ENCODE data around the gene PPP2R2B.

PPP2R2B gene

DNA sequence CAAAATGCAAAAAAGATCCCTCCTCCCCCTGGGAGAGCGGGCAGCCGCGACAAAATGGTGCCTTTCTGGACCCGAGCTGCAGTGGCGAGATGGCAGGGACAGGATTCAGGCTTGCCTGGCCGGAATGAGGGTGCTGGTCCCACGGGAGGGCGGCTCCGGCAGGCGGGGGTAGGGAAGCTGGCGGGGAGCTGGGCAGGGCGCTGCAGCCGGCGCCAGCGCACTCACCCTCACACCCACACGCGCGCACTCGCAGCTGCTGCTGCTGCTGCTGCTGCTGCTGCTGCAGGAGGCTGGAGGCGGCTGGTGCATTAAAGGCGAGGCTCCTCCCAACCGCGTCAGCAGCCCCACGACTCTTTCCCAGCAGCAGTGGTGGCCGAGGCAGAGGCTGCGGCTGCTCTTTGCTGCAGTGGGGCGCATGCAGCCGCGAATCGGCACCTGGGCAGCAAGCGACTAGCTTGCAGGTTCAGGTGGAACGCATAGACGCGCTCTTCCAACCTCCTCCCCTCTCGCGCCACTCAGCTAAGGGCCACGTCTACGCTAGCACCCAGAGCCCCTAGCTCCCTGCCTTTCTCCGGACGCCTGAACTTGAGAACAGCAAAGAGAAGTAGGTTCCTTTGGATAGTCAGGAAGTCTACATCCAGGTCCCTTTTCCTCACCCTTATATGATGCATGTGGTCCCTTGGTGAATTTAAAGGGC, at the start of gene PPP2R2B:
Gene PPP2R2B, minus strand, starts transcription at position 282 of the 697 bp plus-strand sequence.
- peak; percentile 63 for DNase-seq

DNA sequence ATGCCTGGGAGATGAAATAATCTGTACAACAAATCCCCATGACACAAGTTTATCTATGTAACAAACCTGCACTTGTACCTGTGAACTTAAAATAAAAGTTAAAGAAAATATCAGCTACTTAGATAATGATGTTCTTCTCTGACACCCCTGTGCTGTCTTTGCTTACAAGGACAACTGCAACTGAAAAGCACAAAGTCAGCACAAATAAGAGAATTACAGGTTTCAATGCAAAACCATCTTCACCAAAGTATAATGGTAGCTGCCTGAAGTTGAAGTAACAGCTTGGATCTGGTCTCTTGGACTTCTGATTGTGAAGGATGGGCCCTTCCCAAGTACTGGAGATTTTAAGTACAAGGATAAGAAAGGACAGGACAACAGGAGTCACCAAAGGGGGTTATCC, 45.6 kb upstream of the PPP2R2B start:
- no peak for DNase-seq

DNA sequence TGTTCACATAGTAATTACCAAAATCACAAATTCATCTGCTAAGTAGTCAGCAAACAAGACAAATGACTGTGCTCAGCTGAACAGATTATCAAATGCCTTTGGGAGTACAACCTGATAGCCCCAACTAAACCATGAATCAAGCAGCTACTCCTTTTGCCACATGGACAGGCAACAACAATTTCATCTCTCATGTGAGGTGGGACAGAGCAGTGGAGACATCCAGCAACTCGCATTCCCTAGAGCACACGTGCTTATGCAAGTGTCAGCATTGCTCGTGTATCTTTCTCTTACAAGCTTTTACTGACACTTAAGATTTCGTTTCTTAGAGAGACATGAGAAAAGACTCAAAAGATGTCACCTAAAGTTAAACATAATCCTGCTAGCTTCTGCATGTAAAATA, 42.7 kb upstream of the PPP2R2B start:
- no peak for DNase-seq

DNA sequence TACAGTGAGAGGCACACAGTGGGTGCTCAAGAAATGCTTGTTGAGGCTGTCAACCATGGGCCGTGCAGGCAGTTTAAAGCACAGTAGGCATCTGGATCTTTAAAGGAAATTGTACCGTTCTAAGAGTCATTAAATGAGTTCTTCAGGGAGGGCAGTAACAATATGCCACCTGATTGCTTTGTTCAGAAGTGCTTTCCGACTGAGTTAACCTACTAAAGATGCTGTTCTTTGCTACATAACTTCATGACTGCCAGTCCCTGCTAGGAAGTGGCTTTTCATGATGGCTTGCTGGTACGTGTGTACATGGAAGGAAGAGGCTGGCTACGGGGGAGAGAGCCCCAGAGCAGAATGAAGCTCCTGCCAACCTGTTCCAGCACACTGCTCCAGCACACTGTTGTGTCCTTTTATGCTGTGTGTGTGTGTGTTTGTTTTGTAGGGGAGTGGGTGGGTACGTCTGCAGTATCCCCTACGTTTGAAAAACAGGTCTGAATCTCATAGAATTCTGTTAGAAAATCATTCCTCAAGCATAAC, 41.9 kb upstream of the PPP2R2B start:
- DNase-seq = no peak

DNA sequence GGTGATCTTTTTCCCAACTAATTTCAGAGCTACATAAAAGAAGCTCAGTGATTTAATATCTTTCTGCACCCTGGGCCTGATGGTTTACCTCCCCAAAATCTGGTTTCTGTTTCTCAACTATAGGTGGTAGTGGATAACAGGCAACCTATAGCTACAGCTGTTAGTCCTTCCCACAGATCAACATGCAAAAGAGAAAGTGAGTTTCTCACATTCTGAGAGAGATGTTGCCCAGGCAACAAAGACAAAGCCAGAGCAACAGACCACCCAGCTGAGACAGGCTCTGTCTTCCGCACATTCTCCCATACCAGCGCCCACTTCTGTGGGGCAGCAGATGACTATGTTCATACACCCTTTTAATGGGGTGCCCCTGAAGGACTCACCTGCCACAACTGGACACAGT, 40.7 kb upstream of the PPP2R2B start:
- DNase-seq = no peak

DNA sequence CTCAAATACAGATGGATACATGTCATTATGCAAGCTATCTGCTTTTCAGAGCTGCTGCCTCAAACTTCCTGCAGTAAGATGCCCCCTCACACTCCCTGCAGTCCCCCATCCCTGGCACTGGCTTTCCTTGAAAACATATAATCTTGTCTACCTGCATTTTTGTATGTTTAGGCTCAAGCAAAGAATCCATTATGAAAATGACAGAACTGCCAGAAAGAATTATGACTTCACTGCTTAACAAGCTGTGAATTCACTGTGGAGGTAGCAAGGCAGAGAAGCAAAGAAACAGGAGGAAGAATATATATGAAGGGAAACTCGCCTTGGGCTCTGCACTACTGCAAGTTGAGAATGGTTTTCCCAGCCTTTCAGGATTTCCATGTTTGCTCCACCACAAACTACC, 39.4 kb upstream of the PPP2R2B start:
- no peak for DNase-seq

DNA sequence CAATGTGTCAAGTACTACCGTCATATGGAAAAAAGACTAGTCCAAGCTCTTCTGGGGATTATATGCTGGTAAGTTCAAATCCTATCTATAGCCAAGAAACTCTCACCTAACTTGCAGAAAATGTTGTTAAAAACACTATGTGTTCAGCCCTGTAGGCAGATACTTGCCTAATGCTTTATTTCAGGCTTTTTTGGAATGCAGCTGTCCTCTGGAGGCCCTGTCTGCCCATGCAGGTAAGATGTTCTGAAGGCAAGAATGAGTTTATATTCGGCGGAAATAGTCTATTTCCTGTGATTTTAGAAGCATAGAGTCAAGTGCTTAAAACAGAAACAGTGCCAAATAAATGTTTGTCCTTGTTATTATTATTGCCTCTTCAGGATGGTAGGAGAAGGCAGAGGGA, 34.3 kb upstream of the PPP2R2B start:
- no peak for DNase-seq

DNA sequence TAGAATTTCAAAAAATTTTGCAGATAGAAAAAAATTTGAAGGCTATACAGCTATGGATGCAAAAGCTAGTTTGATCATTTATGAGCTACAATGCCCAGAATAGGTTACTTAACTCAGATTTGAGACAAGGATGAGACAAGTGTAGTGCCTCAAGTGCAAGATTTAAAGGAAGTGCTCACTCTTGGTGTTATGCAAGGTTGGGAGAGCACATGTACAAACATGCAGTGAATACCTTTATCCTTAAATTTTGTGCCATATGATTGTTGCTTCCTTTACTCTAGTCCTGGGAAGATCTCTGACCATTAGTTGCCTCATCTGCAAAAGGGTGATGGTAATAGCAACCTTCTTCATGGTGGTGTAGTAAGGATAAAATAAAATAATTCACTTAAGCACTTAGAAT, 31.7 kb upstream of the PPP2R2B start:
- DNase-seq = no peak

DNA sequence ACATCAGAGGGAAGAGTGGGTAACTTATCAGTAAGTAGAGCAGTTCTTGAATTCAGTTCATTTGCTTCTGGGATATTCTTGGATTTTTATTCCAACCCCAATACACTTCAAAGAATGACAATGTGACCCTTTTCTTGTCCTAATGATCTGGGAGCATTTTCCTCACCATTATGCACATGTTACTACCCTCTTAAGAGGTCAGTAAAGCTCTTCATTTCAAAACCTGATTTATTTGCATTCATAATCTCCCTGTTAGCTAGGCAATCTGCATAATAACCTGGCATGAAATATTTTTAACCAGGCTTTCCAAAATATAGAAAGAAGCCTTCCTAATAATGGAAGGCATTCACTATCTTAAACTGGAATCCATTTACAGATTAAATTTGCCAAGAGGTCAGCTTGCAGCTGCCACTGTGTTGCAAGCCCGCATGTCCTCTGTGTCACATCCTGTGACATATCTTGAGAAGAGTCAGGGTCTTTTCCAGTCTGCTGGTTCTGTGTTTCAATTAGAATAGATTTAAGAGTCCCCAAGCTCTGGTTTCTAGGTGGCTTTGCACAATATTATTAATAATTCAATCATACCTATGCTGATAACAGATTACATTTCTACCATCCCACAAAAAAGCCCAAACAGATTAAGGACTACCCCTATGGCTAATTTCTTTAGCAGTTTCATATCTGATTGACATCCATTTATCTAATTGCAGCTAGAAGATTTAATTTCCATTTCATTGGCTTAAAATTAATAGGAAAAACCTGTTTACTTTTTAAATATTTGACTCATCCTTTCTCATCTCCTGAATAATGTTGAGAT, 30.9 kb upstream of the PPP2R2B start:
- DNase-seq = no peak

DNA sequence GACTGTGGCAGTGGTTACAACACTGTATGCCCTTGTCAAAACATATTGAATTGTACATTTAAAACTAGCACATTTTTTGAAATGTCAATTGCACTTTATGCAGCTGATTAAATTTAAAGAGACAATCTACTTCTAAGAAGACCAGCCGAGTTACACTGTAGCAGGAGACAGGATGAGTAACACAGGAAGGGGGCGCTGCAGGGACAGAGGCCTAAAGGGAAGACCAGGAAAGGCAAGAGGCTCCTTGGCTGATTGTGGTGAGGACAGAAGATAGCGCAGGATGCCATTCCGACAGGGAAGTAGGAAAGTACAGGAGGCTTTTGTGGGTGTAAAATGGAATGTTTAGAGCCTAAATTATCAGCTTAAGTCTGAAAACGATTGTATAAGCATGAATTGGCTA, 28.2 kb upstream of the PPP2R2B start:
- DNase-seq = no peak

DNA sequence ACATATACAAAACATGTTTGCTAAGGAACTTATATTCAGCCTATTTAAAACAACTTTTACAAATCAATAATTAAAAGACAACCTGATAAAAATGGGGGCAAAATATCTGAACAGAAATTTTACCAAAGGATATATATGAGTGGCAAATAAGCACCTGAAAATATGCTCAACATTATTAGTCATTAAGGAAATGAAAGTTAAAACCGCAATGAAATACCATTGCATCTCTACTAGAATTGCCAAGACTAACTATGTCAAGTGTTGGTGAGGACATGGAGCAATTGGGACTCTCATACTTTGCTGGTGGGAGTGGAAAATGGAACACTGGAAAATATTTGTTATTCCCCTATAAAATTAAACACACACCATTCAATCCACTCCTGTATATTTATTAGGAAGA, 26.3 kb upstream of the PPP2R2B start:
- DNase-seq = no peak

DNA sequence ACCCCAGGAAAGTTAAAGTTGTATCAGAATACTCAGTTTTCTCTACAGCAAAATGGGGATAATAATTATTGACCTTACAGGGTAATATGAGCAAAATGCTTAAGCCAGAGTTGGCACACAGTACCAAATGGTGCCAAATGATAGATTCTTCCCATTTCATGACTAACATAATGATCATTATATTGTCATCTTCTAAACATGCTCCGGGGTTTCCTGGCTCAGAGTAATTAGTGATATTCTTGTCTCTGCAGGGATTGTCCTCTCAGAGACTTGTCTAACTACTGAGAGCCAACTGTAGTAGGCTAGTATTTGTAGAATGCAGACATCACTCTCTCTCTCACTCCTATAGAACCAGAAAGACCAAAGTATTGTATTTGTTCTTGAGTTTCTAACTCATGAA, 25.2 kb upstream of the PPP2R2B start:
- DNase-seq = no peak

DNA sequence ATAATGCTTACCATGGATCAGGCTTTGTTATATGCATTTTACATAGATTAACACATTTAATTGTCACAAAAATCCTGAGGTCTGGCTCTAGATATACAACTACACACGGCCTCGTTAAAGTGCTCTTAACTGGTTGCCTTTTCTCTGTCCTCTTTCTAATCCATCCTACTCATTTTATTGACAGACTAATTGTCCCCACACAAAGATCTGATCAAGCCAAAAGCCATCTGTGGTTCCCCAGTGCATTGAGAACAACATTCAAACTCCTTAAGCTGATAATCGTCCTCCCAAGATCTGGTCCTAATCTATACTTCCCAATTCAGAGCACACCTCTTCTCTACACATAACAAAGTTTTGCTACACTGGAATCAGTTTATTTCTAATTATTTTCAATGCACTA, 23.9 kb upstream of the PPP2R2B start:
- no peak for DNase-seq

DNA sequence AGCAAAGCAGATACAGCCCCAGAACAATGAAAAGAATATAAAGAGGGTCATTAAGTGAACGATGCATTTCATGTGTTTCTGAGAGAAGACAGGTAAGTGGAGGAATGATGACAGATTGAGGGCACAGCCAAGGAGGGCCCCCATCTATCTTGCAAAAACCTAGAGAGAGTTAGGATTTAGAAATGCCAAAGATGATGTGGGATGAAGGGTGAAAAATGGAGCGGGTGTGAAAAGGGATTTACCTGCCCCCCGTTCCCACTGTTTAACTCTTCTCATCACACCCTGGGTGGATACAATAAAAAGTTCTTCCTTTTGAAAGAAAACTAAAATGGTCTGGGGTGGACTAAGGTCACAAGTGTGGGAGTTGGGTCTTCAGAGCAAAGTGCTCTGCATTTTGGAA, 18.5 kb upstream of the PPP2R2B start:
- no peak for DNase-seq

DNA sequence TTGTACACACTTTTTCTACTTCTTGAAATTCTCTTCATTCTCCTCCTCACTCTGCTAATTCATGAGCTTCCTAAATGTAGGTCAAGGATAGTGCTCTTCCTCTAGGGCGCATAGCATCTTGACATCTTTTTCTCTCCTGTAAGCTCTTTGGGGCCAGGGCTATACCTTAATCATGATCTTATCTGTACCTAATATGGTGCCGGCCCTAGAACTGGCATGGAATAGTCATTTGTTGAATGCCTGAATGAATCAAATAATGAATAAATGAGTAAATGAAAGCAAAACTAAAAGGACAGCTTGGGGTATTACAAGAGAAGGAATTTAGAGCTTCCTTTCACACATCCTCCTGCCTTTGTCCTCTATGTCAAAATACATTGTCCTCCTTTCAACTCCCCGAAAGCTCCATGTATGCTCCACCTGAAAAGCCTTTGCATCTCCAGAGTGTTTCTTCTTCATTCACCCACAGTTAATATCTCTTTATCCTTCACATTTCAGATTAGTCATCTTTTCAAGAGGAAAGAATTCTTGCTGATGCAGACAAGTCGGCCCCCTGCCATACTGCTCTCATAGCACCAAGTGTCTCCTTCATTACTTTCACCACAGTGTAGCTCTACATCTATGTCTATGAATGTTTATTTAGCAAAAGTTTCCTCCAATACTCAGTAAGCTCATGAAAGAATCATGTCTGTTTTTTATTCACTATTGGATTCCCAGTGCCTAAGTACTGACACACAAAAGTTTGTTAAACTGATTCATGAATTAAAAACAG, 16.4 kb upstream of the PPP2R2B start:
- DNase-seq = peak; percentile 53

DNA sequence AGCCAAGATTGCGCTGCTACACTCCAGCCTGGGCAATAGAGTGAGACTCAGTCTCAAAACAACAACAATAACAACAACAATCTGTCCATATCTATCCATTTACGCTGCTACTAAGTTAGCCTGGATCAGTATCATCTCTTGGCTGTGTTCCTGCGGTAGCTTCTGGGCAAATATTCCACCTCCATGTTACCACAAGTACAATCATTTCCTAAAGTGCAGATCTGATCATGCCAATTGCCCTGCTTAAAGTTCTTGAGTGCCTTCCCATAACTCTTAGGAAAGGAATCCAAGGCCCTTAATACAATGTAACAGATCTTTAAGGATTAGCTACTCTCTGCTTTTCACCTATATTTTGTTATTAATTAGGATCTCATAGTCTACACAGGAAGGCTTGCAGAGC, 15.4 kb upstream of the PPP2R2B start:
- no peak for DNase-seq

DNA sequence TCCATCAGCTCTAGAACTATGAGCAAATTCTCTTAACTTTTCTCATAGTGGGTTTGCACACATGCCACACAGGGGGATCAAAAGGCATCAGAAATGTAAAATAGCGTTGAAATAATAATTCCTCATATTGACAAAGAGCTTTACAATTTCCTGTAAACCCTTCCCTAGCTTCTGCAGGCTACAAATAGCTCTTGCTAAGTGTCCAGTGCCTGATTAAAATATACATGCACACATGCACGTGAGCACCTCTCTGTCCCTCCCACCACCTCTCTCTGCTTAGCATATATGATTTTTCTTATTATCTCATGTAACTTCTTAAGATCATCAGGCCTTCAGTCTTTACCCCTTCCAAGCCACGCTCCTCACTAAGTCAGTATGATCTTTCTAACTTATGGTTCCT, 13.7 kb upstream of the PPP2R2B start:
- DNase-seq = no peak

DNA sequence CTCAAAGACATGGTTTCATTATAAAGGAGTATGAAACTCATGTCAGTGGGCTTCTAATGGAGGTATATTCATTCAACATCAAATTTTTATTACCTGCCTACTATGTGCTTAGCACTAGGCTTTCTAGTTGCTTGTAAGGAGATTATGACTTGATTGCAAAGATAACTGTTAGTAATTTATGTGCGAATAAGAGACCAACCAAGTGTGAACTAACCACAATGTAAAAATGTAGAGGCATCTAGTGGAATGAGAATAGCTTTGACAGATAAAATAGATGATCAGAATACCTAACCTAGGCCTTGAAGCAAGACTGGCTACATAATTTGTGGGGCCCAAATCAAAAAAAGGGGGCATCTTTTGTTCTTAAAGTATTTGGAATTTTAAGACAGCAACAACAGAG, 13.0 kb upstream of the PPP2R2B start:
- no peak for DNase-seq

DNA sequence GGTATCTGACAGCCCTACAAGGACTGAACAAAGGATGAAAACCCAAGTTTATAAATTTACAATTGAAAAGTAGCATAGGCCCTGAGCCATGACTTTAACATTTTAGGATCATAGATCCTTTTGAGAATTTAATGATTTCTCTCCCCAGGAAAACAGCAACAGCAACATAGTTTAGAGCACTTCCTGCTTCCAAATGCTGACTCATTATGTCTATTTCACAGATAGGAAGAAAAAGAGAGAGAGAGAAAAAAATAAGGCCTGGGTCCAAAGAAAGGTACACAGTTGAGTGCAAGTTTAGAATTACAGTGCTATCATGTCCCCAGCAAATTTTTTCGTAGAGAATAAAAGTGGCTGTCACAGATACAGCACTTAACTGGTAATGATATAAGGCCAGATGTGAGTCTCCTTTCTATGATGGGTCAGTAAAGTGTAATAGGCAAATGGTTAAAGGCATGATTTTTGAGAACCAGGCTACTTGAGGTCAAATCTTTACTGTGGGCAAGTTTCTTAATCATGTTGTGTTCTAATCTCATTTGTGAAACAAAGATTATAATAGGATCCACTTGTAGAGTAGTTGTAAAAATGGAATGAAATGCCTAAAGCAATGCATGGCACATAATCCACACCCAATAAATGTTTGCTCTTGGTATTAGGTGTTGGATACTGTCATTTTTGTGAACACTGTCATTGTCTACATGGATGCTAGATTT, 12.3 kb upstream of the PPP2R2B start:
- DNase-seq = no peak

DNA sequence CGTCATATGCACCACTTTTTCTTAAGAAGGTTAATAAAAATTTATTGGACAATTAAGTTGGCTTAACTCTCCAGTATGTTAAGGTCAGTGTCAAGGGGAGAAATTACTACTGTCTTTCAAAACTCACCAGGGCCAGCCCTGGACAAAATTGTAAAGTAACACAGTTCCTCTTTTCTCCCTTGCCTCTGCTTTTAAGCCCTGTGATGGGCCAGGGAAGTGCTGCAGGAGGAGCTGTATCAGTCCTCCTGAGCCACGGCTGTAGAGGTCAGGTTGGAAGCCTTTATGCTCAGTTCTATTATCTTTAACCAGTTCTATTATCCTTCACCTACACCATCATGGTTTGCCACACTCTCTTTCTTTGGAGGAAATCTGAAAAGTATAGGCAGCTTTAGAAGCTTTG, 11.5 kb upstream of the PPP2R2B start:
- no peak for DNase-seq

DNA sequence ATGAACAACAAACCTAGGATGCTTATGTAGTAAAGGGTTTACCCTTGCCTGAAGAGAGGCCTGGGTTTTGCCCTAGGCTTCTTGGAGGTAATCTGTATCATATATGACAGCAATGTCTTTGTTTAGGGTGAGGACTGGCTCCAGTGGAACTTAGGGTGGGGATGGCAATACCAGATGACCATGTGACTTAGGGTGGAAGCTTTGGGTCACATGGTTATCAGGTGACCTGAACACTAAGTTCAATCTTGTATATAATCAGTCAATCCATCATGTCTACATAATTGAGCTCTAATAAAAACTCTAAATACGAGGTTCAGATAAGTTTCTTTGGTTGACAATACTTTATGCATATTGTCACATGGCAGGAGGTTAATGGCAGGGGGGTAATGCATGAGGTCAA, 10.6 kb upstream of the PPP2R2B start:
- no peak for DNase-seq

DNA sequence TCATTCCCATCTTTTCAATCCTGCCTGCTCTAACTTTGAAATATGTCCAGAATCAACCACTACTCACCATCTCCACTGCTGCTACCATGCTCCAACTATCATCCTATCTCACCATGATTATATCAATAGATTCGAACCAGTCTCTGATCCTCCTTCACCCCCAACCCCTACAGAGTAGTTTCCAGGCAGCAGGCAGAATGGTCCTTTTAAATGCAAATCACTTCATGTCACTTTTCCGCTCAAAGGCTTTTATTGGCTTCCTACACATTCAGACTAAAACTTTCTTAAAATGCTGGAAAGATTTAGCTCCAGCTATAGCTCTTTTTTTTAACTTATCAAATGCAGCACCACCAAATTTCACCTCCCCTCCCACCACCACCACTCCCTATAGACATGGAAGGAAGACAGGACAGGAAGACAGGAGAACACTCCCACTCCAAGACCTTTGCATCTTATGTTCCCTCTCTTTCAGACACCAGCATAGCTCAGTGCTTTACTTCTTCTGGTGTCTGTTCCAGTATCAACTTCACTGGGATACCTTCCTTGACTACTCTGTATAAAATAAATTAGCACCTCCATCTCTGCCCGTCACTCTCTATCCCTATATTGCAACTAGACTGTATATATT, 9.9 kb upstream of the PPP2R2B start:
- no peak for DNase-seq
